Measurements from ENCODE around the gene GGA1. TPM values are rescaled to one million over a fixed set of nuclear protein-coding genes. Genes with fewer than 3 reads are reported as not detected.
A peak's percentile ranks its signal among the peaks of the same experiment; 100 is the strongest.

GGA1 gene
- total RNA-seq, 1 donor from 2014 or later, result 32.0 TPM

GRCh38 chr22:37674951-37675929, 66.6 kb downstream of the GGA1 start, which contains the start of gene LGALS1:
Gene LGALS1, plus strand, starts transcription at chr22:37675636. Its CDS starts 67 bp downstream, at chr22:37675703.
- peak; percentile 85 for DNase-seq

- no peak for DNase-seq
Observed at GRCh38 chr22:37675930-37676735, 67.5 kb downstream of the GGA1 start.

DNA sequence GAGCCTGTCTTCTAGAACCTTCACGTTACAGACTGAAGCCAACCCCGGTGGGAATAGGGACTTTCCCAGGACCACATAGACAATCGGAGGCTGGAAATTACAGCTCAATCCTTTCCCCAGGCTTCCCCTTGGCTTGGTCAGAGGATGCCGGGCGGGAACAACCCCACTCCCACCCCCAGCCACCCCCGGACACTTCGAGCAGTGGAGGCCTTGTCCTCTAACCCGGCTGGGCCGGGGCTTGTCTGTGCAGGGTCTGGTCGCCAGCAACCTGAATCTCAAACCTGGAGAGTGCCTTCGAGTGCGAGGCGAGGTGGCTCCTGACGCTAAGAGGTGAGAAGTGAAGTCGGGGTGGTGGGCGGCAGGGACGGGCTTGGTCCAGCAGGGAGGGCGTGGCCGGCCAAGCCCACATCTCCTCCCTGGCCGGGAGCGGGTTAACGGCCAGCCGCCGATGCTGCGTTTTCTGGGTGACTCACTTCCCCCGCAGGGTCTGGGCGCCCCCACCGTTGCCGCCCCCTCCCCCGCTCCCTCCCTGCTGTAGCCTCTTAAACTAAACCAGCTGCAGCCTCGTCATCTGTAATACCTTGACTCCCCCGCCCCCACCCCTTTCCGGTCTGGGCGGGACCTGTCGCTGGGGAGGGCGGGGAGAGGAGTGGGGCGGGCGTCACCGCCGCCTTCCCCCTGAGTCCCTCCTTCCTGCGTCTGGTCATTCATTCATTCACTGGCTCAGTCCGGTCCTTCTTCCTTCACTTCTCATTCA, 68.3 kb downstream of the GGA1 start:
- peak; percentile 56 for DNase-seq

GRCh38 chr22:37677493-37677974, 68.9 kb downstream of the GGA1 start:
- DNase-seq, result no peak

GRCh38 chr22:37678372-37678771, 69.7 kb downstream of the GGA1 start:
- no peak for DNase-seq

DNA sequence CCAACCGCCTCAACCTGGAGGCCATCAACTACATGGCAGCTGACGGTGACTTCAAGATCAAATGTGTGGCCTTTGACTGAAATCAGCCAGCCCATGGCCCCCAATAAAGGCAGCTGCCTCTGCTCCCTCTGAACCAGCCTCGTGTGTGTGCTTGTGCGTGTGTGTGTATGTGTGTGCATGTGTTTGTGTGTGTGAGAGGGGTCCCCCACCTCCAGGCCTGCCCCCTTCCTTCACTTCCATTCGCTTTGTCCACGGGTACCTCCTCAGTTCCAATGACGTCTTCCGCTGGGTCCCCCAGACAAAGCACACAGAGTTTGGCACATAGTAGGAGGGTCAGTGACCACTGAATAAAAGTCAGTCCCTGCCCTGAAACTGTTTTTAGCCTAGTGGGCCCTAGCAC, 71.0 kb downstream of the GGA1 start:
- DNase-seq, result no peak

GRCh38 chr22:37680191-37680851, 71.7 kb downstream of the GGA1 start:
- no peak for DNase-seq

DNA sequence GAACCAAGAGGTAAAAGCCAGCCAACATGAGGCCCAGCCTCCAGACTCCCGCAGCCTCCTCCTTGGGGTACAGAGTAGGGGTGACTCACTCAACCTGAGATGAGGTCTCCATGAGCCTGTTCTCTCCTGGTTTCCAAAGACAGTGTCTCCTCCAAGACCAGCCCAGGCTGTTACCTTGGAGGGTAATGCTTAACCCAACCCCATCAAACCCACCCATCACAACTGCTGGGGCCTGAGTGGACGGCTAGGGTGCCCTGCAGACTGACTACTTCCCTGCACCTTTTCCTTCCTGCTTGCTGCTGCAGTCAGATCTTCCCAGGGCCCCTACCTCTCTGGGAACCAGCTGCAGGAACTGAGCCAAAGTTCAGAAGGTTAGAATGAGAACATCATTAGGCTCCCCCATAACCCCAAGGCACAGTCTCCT, 72.4 kb downstream of the GGA1 start:
- no peak for DNase-seq

- DNase-seq, result no peak
Observed at GRCh38 chr22:37681556-37682049, 73.0 kb downstream of the GGA1 start.

Small RNAs within 50 kb of the gene (small RNA-seq; reads per million reads assigned to genes)
- gene RF00017, result not detected
- 0.29 reads per million, percentile 10 among the genes with 10 or more reads in this experiment for gene RN7SL385P

Other genes with a start within 250 kb of the GGA1 start
- 14.7 TPM for gene ELFN2, start 181.4 kb upstream of the GGA1 start, total RNA-seq
- gene MFNG, start 122.5 kb upstream of the GGA1 start, total RNA-seq, result 3.9 TPM
- gene CARD10, start 89.4 kb upstream of the GGA1 start, total RNA-seq, result 2.0 TPM
- 0.94 TPM for gene CDC42EP1, start 48.4 kb upstream of the GGA1 start, total RNA-seq
- gene LGALS2, start 28.7 kb upstream of the GGA1 start, total RNA-seq, result not detected
- gene SH3BP1, start 30.8 kb downstream of the GGA1 start, total RNA-seq, result 1.9 TPM
- gene PDXP, start 49.9 kb downstream of the GGA1 start, total RNA-seq, result 40.6 TPM
- 119 TPM for gene LGALS1, start 66.8 kb downstream of the GGA1 start, total RNA-seq
- 18.2 TPM for gene NOL12, start 77.5 kb downstream of the GGA1 start, total RNA-seq
- 13.4 TPM for gene TRIOBP, start 88.2 kb downstream of the GGA1 start, total RNA-seq
- 8.3 TPM for gene GCAT, start 199.1 kb downstream of the GGA1 start, total RNA-seq
- gene GALR3, start 214.5 kb downstream of the GGA1 start, total RNA-seq, result not detected
- 13.7 TPM for gene ANKRD54, start 235.5 kb downstream of the GGA1 start, total RNA-seq
- 702 TPM for gene EIF3L, start 240.6 kb downstream of the GGA1 start, total RNA-seq